DOHH2 (cell line): Measurements from ENCODE around the gene ATP2A2.
"Not testable (repeated sequence)": the region's sequence is repeated elsewhere in the genome, so short reads cannot be mapped to it uniquely, and the experiment has no call there.

Experiments used
- H3F3A ChIP-seq: fragments of 200-600 bp; sonication (generic), shearing (Covaris generic); 2 replicates; pipeline ENCODE4 v1.6.0; 2016; ENCODE audit warnings: antibody characterized with exemption, mild to moderate bottlenecking; ENCODE audit not compliant: control insufficient read depth, insufficient read depth
- H3K27ac ChIP-seq: fragments of 200-600 bp; sonication (generic); 2 replicates; pipeline ENCODE4 v1.5.1; 2014; ENCODE audit warnings: low read depth, mild to moderate bottlenecking, low read length, moderate library complexity
- H3K27me3 ChIP-seq: fragments of 200-600 bp; sonication (generic); 2 replicates; pipeline ENCODE4 v1.6.1; 2014; ENCODE audit warnings: mild to moderate bottlenecking, low read length, mixed read lengths; ENCODE audit not compliant: control insufficient read depth
- H3K36me3 ChIP-seq: fragments of 200-600 bp; sonication (generic); 2 replicates; pipeline ENCODE4 v1.6.1; 2014; ENCODE audit warnings: mild to moderate bottlenecking, low read length, moderate library complexity, mixed read lengths; ENCODE audit not compliant: control insufficient read depth
- H3K4me1 ChIP-seq: fragments of 200-600 bp; sonication (generic); 2 replicates; pipeline ENCODE4 v1.6.1; 2014; ENCODE audit warnings: mild to moderate bottlenecking, low read length, mixed read lengths; ENCODE audit not compliant: control insufficient read depth
- H3K4me2 ChIP-seq: fragments of 200-600 bp; sonication (generic); 2 replicates; pipeline ENCODE4 v1.6.0; 2014; ENCODE audit warnings: mild to moderate bottlenecking, low read length, moderate library complexity
- H3K4me3 ChIP-seq: fragments of 200-600 bp; sonication (generic); 2 replicates; pipeline ENCODE4 v1.5.1; 2014; ENCODE audit warnings: mild to moderate bottlenecking, low read length, mixed read lengths
- H3K79me2 ChIP-seq: fragments of 200-600 bp; sonication (generic); 2 replicates; pipeline ENCODE4 v1.6.1; 2014; ENCODE audit warnings: mild to moderate bottlenecking, low read length, mixed read lengths; ENCODE audit not compliant: control insufficient read depth
- H3K9me2 ChIP-seq: fragments of 200-600 bp; sonication (generic); replicated peaks from 2 replicates; pipeline ENCODE4 v1.6.1; 2014; ENCODE audit warnings: mild to moderate bottlenecking, low read length, mixed read lengths; ENCODE audit not compliant: control insufficient read depth
- H3K9me3 ChIP-seq: fragments of 200-600 bp; sonication (generic); 2 replicates; pipeline ENCODE4 v1.6.1; 2014; ENCODE audit warnings: antibody characterized with exemption, low read length, mixed read lengths; ENCODE audit not compliant: control insufficient read depth, insufficient read depth
- H4K20me1 ChIP-seq: fragments of 200-600 bp; sonication (generic); 2 replicates; pipeline ENCODE4 v1.6.0; 2014; ENCODE audit warnings: low read depth, mild to moderate bottlenecking, antibody characterized with exemption, low read length, moderate library complexity; ENCODE audit not compliant: control insufficient read depth, insufficient read depth
- CTCF ChIP-seq: fragments of 200-600 bp; sonication (generic); IDR thresholded peaks from one replicate; pipeline ENCODE4 v1.5.1; 2014; ENCODE audit warnings: antibody characterized with exemption, mild to moderate bottlenecking, low read depth, low read length; ENCODE audit not compliant: poor library complexity, severe bottlenecking
- EZH2phosphoT487 ChIP-seq: fragments of 200-600 bp; sonication (generic); IDR thresholded peaks from 2 replicates; pipeline ENCODE4 v1.6.1; 2017; ENCODE audit warnings: borderline replicate concordance, mild to moderate bottlenecking, antibody characterized with exemption, low read length, moderate library complexity, mixed read lengths

The ATP2A2 gene

GRCh38 chr12:110358384-110359097 lies 77.5 kb downstream of the ATP2A2 start:
- not testable (repeated sequence) for H3K4me2 ChIP-seq, H3K79me2 ChIP-seq, H4K20me1 ChIP-seq, H3F3A ChIP-seq, H3K9me2 ChIP-seq, H3K4me1 ChIP-seq, H3K27ac ChIP-seq, H3K27me3 ChIP-seq, H3K9me3 ChIP-seq, H3K4me3 ChIP-seq, H3K36me3 ChIP-seq
- peak; percentile 13 for TF ChIP-seq CTCF

DNA sequence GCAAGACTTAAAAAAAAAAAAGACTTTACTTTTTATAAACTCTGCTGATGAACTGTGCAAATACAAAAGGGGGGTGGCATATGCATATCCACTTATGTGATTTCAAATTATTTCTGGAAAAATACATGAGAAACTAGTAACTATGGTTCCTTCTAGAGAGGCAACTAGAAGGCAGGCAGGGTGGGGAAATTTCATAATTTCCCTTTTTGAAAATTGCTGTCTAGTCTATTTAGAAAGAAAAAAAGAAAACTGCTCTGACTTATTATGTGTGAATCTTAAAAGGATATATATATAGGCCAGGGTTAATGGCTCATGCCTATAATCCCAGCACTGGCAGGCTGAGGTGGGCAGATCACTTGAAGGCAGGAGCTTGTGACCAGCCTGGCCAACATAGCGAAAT lies 80.2 kb downstream of the ATP2A2 start:
- H4K20me1 ChIP-seq = no peaks in the 10 kb centered on the region
- no peak overlapping the region for H3K4me2 ChIP-seq
- H3K9me3 ChIP-seq = no peaks in the 10 kb centered on the region
- no peaks in the 10 kb centered on the region for H3F3A ChIP-seq
- H3K4me3 ChIP-seq = no peak overlapping the region
- TF ChIP-seq EZH2phosphoT487 = no peak
- TF ChIP-seq CTCF = no peak
- H3K36me3 ChIP-seq = no peaks in the 10 kb centered on the region
- no peaks in the 10 kb centered on the region for H3K9me2 ChIP-seq
- H3K79me2 ChIP-seq = no peaks in the 10 kb centered on the region
- no peaks in the 10 kb centered on the region for H3K4me1 ChIP-seq
- no peaks in the 10 kb centered on the region for H3K27me3 ChIP-seq
- no peak overlapping the region for H3K27ac ChIP-seq

DNA sequence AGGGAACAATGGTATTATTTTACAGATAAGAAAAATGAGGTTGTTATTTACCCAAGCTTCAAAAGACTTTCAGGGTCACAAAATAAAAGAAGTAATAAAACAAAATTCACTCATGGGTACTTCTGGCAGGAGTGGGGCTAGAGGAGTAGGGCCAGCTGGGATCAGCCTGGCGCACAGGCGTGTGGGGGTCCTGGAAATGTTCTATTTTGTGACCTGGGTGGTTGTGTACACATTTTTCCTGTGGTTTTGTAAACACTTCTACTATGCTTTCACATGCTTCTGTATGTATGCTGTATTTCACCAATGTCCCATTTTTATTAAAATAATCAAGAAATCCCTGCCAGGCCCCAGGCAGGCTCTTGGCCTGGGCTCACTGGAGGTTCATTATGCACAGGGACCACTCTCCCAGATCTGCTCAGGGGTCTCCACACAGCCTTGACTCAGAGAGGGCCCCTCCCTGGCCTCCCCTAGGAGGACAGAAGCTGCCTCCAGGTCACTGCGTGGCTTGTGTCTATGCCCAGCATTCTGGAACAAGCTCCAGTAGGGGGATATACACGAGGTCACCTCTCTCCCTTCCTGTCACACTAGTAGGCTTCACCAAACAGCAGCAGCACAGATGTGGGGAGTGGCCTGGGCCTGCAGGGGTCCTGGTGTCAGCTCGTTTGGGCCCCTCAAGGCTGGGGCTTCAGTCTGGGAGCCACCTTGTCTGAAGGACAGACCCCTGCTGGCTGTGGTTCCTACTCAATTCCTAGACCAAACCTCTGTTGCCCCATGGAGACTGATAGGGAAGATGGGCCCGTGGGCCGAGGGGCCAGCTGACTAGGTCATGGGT lies 84.7 kb downstream of the ATP2A2 start:
- TF ChIP-seq CTCF = no peak
- TF ChIP-seq EZH2phosphoT487 = no peak
- H3K27ac ChIP-seq = no peak overlapping the region
- H3K27me3 ChIP-seq = no peaks in the 10 kb centered on the region
- peaks cover 4% of the 10 kb centered on the region for H3K4me1 ChIP-seq
- no peaks in the 10 kb centered on the region for H4K20me1 ChIP-seq
- no peak overlapping the region for H3K4me2 ChIP-seq
- H3K36me3 ChIP-seq = peaks cover 10% of the 10 kb centered on the region
- no peak overlapping the region for H3K4me3 ChIP-seq
- H3K79me2 ChIP-seq = no peaks in the 10 kb centered on the region
- peaks cover 7% of the 10 kb centered on the region; the same call in 1 of the 2 replicates for H3F3A ChIP-seq
- H3K9me2 ChIP-seq = no peaks in the 10 kb centered on the region
- H3K9me3 ChIP-seq = no peaks in the 10 kb centered on the region
